Stimulated activated CD8-positive, alpha-beta memory T cell treated with anti-CD3 and anti-CD28 coated beads, Interleukin-7, amount 100 ng/mL, for 1 hour (primary cell): ENCODE measurements around the gene UBQLN4.
"Not testable (repeated sequence)": the region's sequence is repeated elsewhere in the genome, so short reads cannot be mapped to it uniquely, and the experiment has no call there.

Experiments used
- DNase-seq, 2 donors: peaks; one replicate each; pipeline ENCODE4 v3.0.0-alpha.2; 2020; ENCODE audit warnings: low read depth in 2 of 2

UBQLN4 gene

GRCh38 chr1:156062189-156062588 lies 8.6 kb upstream of the UBQLN4 start:
- DNase-seq = no peak

GRCh38 chr1:156060937-156061636 lies 7.5 kb upstream of the UBQLN4 start, which contains the start of gene RAB25:
Gene RAB25, plus strand, starts transcription at chr1:156061160. Its CDS starts 241 bp downstream, at chr1:156061401.
- no peak for DNase-seq

DNA sequence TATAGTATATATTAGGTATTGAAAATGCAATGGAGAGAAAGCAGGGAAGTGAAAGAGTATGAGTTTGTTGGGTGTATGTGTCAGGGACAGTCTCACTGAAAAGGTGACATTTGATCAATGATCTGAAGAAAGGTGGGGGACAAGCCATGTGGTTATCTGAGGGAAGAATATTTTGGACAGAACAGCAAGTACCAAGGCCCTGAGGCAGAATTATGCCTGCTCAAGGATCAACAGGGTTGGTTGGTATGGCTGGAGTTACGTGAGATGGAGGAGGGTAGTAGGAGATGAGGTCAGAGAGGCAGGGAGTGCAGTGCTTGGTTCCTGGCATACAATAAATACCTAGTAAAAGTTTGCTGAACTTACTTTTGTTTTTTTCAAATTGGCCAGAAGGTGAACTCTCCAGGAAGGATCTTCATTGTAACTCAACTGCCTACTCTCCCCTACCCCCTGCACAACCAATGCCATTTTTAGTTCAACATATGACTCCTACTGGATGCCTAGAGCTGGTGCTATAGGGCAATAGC lies 2.8 kb upstream of the UBQLN4 start:
- DNase-seq = no peak

DNA sequence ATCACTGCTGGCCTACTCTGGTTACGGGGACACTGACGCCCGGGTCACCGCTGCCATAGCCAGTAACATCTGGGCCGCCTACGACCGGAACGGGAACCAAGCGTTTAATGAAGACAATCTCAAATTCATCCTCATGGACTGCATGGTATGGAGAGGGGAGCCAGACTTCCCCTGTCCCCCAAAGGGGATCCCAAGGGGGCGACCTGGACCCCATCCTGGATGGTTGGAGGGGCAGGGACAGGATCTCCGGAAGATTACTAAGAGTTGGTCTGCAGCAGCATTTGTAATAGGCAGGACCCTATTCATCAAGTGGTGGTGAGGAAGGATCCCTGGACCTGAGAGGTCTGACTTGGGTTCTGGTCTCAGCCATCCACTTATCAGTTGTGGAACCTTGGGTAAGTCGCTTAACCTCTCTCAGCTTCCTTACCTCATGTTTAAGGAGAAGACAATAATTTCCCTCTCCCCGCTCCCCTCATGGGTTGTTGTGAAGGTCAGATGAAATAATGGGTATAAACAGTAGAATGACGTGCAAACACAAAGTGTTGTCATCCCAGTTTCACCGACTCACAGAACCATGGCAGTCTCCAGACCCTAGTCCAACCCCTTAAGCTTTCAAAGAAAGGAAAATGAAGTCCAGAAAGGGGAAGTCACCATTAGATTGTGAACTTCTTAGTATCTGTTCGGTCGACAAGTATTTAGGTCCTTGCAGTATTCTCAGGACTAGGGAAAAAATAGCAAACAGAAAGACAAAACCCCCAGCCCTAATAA lies 1.9 kb upstream of the UBQLN4 start:
- no peak for DNase-seq

- peak; percentile 92 for DNase-seq
These were observed 1.1 kb upstream of the UBQLN4 start, which contains the start of gene LAMTOR2 for GRCh38 chr1:156054500-156055280. Gene LAMTOR2, plus strand, starts transcription at chr1:156054782. Its CDS starts 108 bp downstream, at chr1:156054890.

DNA sequence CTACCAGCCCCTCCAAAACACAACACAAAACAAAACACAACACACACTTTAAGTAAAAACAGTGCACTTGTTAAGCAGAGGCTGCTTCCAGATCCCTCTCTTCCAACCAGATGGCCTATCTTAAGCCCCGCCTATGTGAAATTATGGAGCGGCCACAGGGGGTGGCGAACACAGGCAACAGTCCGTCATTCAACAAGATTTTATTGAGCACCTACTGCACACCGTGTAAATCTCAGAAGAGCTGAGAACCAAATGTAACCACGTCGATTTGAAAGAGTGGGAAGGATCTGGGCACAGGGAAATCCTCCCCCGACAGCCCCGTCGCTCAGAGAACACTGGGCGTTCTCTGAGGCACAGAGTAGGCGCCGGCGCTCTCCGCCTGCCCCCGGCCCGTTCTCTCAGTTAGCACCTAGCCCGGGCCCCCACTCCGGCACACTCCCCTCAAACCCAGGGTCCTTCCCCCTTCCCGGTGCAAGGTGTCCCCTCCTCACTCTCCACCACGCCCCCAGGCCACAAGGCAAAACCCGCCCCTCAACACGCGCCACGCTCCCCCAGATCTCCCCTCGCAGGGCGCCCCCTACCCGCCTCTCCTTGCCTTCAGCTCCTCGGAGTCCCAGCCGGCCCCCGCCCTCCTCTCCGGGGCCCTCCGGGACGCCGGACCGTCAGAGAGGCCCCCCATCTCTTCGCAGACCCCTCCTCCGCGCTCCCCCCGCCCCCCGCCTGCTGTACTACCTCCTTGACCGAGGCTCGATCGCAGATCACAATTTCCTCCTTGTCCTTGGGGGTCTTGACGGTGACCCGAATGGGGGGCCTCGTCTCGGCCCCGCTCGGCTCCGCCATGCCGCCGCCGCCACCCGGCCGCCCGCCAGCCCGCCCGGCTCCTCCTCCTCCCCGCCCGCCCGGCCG lies 483 bp downstream of the UBQLN4 start:
- DNase-seq = peak; percentile 27 to 41

- DNase-seq = no peak
These were observed 2.4 kb downstream of the UBQLN4 start for GRCh38 chr1:156051011-156051725.

DNA sequence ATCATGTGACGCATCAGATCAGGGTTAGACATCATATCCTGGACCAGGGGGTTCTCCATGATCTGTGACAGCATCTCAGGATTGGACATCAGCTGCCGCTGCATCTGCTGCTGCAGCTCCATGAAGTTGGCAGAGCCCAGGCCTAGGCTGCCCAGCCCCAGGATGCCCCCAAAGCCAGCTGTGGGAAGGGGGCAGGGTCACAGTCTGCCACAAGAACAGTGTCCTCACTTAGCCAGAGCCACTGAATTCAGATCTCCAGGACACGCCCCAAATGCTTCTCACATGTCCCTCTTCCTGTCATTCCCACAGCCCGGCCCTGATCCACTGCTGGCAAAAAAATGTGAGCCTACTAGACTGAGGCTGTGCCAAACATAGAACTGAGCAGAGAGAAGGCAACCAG lies 3.2 kb downstream of the UBQLN4 start:
- DNase-seq = no peak

- DNase-seq = no peak
These were observed 4.8 kb downstream of the UBQLN4 start for GRCh38 chr1:156048663-156049258.

DNA sequence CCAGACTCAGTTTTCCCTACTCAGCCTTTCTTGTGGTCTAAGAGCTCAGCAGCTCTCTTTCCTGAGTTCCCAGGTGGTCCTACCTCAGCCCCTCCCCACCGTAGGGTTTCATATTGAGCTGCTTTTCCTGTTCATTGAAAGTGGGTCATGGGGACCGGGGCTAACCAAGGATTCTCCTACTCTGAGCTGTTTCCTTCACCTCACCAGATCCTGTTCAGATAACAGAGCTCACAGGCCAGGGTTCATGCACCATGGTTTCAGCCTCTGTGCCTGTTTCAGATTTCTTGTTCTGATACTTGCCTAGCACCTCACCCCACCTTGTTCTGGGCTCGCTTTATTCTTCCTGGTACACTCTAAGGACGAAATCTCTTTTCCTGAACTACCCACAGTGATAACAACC lies 8.5 kb downstream of the UBQLN4 start:
- no peak for DNase-seq

DNA sequence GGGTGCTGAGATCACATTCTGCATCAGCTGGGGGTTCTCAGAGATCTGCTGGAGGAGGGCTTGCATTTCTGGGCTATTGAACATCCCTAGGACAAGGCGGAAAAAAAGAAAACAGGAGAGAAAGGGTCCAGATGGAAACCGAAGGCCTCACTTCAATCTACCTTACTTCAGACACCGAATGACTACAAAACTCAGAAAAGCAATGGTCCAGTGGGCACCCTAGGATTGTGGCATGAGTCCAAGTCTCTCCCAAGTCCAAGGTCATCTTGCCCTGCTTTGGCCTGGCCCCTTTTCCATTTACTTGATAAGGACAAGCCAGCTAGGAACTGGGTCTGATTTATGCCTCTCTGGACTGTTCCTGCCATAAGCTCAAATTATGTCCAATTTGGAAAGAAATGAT lies 10.8 kb downstream of the UBQLN4 start:
- no peak for DNase-seq

GRCh38 chr1:156034991-156035390 lies 18.6 kb downstream of the UBQLN4 start:
- DNase-seq = not testable (repeated sequence)

- no peak for DNase-seq
These were observed 20.6 kb downstream of the UBQLN4 start for GRCh38 chr1:156033011-156033410.

DNA sequence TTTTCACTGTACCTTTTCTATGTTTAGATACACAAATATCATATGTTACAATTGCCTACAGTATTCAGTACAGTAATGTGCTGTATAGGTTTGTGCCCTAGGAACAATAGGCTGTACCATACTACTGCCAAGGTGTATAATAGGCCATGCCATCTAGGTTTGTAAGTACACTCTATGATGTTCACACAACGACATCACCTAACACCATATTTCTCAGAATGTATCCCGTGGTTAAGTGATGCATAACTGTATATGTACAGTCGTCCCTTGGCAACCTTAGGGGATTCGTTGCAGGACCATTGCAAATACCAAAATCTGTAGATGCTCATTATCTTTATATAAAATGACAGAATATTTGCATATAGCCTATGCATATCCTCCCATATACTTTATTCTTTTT lies 27.0 kb downstream of the UBQLN4 start:
- no peak for DNase-seq

- DNase-seq = no peak
These were observed 27.7 kb downstream of the UBQLN4 start for GRCh38 chr1:156025876-156026275.

DNA sequence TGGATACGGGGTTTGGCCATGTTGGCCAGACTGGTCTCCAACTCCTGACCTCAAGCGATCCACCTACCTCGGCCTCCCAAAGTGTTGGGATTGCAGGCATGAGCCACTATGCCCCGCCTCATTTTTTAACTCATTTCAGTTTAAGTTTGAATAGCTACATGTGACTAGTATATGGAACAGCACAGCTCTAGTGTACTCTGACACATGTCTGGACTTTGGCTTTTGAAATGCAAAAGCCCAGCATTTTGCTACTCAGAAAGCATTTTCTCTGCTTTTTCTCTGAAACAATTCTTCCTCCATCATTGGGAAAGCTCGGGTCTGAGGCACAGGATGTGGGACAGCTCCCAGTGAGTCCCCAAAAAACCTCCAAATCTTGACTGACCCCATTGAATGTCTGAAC lies 28.8 kb downstream of the UBQLN4 start:
- DNase-seq = no peak

DNA sequence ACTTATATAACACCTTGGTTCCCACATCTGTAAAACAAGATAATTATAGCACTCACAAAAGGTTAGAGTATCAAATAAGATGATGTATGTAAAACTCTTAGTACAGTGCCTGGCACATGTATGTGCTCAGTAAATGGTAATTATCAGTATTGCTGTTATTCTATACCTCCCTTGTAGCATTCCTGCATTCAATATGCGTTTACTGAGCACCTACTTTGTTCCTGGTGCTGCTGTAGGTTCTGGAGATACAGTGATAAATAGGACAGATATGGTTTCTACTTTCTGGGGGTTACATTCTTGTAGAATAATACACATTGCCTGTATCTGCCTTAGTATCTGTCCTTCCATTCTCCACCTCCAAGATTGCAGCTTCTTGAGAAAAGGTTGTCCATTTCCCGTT lies 31.6 kb downstream of the UBQLN4 start:
- no peak for DNase-seq

DNA sequence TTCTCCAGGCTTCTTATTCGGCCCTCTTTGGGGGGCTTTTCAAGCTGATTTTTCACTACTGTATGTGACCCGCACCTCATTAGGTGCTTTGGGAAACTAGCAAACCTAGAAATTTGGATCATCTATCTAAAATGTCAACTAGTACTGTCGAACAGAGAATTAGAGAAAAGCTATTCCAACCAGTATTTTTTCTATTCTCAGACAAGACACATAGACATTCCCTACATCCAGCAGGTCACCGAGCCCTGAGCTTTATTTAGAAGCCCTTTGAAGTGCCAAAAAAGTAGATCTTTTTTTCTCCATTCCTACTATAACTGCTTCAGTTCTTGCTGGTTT lies 32.5 kb downstream of the UBQLN4 start:
- DNase-seq = no peak

GRCh38 chr1:156020293-156021092 lies 33.1 kb downstream of the UBQLN4 start, which contains the start of gene SSR2:
Gene SSR2, minus strand, starts transcription at chr1:156020951. Its CDS starts 784 bp downstream, at chr1:156020167.
- DNase-seq = peak; percentile 68
